KG1 (cell line): ENCODE measurements around the gene CEP41.

Experiments used
- DNase-seq: peaks from one replicate; lab custom pipeline; 2025; lab: John Stamatoyannopoulos, UW

The CEP41 gene, protein sequence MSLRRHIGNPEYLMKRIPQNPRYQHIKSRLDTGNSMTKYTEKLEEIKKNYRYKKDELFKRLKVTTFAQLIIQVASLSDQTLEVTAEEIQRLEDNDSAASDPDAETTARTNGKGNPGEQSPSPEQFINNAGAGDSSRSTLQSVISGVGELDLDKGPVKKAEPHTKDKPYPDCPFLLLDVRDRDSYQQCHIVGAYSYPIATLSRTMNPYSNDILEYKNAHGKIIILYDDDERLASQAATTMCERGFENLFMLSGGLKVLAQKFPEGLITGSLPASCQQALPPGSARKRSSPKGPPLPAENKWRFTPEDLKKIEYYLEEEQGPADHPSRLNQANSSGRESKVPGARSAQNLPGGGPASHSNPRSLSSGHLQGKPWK

DNA sequence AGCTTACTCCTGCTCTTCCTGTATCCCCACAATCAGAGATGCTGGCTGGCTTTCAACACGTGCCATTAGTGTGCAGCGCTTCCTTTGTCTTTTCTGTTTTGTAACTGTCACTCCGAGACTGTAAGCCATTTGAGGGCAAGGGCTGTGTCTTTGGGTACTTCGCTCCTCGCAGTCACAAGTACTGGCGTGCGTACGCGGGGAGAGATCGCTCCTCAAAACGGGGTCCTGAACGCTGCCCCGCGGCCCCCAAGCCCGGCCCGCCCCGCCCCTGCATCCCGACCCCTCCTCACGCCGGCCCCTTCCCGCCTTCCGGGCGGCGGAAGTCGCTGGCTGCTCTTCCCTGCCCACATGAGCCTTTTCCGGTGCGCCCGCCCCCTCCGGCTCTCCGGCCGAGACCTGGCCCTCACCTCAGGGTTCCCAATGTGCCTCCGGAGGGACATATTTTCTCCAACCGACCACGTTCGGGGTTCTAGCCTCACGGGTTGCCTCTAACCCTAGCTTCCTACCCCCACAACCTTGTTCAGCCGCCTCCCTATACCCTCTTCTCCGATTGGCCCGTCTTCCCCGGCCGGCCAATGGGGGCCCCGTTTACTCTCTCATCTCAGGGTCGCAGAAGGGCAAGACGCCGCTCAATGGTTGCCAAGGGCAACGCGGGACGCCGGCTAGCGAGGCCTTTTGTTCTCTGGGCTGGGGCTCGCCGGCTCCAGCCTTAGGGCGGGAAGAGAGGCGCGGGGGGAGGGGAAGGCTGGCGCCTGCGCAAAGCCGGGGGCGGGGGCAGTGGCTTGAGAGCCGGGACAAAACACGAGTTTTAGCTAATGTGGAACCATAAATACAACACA is at the start of gene CEP41:
TSS of gene CEP41 (minus strand) at position 490 of the 839 bp plus-strand sequence. CDS start at position 440, 50 bp downstream.
- no peak for DNase-seq

DNA sequence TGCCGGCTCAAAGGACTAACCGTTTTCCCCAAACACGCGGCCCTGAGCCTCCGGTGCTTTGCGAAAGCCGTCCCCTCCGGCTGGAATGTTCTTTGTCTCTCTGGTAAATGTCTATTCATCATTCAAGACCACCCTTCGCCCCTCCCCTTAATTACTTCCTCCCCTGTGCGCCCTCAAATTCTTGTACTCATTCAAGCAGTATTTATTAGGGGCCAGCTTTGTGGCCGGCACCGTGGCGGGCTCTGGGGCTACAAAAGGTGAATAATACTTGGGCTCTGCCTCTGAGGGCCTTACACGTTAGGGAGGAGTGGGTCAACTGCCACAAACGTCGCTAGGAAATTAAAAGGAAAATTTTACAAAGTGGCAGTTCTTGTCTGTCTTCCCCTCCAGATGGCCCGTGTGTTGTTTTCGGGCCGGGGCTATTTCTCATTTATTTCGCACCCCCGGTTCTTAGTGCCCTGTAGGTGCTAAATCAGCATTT is 49.5 kb upstream of the CEP41 start:
- no peak for DNase-seq

DNA sequence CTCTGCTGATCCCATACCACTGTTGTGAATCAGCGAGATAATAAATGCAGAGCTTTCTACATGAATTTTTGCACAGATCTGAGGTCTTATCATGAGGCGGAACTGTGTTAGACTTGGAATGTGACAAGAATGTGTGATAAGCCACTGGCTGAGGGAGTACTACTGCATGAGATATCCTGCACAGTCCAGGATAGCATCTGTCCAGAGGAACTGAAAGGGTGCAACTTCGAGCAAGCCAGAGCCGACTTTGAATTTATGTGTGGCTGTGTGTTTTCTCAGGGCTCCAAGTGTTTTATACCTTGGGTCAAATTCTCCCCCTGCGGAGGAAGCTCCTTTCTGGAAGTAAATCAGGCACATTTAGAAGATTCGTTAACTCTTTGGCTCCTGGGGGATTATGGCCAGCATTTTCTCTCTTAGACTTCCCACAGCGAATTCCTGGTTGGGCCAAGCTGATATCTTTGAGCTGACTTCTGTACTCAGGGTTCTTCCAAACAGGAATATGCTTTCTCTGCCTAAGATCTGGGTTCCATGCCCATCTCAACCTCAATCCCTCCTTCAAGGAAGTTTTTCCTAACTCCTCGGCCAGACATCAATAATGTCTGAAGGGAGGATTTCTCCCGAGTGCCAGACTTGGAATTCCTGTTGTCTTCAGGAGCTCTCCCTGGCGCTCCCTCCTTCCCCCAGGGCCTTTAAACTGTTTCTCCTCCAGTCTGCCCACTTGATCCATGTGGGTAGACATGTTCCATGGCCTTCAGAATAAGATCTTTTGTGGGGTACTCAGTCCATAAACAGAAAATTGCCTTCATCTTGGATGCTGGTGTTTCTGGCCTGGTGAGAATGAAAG is 48.5 kb upstream of the CEP41 start:
- no peak for DNase-seq

DNA sequence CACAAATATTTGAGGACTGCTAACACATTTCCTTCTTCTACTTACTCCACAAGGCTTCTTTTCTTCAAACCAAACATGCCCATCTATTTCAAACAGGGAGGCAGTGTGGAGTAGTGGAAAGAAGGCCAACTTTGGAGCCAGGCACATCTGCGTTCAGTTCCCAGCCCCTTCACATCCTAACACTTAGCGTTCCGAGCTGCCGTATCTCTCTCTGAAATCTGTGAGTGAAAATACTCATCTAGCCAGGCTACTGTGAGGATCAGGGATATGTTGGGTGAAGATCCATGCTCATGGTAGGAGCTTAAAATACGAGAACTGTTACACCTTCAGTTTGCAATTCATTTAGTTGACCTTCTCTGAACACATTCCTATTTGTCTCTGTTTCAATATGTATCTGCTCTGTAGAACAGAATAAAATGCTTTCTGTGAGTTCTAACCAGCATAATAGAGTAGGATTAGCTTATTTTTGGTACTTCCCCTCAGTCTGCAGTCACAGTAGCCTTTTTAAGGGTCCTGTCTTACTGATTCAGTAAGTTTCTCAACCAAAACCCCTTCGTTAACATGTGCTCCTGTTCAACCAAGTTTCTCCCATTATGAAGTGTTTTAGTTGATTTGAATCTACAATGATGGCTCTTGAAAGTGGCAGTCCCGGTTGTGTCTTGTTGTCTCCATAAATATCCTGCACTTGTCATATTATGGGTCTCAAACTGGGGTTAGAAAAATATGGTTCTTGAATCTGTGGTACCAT is 47.8 kb upstream of the CEP41 start:
- no peak for DNase-seq

DNA sequence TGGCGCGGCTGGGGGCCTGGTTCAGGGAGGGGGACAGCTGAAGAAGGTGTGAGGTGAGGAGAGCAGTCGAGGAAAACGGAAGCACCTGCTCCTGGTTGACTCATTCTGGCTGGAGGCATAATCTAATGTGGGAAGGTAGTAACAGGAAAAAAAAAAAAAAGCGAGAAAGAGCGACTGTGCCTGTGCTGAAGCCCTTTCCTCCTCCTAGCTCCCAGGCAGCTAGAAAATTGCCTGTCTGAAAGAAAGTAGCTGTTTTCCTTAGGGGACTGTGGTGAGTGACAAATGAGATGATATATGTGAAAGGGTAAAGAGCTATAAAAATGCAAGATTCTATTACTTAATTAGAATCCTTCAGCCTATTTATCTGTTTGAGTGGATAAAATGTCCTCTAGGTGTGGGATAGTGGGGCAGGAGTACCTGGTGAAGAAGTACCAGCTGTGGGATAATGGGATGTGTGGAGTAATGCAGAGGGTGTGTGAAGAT is 46.2 kb upstream of the CEP41 start:
- DNase-seq, result no peak

DNA sequence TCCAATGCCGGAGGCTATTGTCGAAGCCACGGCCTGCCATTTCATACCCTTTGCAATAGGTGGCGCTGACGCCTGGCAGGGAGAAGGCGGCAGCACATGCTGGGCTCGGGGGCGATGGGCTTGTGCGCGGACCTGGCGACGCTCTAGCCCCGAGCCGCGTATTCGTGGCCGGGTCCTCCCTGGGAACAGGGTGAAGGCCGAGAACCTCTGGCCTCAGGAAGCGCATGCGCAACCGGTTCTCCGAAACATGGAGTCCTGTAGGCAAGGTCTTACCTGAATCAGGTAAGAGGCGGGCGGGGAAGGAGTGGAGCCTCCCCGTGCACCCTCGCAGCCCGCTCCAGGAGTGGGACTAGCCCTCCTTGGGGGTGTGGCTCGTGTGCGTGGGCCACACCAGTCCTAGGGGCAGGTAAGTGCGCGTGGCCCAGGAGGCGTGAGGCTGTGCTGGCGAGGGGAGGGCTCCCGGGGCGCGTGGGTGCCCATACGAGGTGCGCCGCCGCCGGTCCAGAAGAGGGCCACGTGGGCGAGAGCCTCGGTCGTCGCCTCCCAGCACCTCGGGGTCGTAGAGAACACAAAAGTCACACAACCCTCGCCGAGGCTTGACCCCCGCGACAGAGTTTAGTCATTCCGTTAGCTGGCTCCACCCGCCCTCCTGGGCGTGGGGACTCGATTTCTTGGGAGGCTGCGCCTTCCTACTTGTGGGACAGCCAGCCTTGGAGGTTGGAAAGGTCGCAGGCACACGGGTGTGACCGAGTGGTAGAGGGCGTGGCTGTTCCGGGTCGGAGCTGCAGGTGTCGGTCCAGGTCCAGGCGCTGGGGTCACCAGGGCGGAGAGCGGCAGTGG is 45.5 kb upstream of the CEP41 start:
- peak; percentile 14 for DNase-seq

DNA sequence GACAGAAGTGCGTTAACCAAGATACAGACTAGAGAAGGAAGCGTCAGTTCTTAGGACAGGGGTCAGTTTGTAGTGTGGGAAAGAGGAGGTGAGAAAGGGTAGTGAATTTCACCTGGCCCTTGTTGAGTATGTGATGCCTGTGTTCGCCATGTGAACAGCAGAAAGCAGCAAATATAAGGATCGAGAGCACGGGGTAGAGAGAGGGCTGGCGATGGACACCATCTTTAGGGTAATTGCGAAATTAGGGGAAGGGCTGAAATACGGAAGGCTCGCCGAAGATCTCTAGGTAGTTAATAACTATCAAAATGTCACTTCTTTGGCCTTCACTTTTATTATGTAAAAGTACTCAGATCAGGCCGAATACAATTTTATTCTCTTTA is 44.9 kb upstream of the CEP41 start:
- no peak for DNase-seq

DNA sequence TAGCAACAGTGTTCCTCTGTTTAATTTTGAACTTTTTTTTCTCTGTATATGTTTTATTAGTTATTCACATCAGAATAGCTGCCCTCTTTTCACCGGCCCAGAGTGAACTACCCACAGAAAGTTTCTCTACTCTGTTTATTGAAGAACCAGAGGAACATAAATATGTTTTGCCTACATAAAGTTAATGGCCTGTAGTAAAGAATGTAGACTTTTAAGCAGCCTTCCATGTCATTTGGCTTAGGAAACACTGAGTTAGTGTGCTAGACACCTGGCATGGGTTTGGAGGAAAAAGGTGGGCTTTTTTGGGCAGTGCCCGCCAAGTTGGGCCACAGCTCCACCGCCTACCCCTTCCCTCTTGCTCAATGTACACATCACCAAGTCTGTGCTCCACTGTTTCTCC is 42.2 kb upstream of the CEP41 start:
- no peak for DNase-seq

DNA sequence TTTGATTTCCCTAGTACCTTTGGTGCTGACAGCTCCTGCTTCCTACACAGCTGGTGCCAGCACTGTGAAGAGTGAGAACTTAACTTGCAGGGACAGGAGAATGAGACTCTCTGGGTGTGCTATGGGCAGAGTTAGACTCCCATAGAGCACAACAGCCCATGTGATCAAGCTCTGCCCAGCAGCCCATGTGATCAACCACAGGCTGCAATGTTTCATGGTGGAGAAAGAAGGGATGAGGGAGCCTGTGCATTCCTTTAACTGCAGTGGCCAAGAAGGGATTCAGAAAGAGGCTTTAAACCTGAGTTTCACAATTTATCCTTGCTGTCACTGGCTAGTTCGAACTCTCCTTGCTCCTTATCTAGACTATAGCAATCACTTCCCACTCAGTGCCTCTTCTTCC is 41.1 kb upstream of the CEP41 start:
- DNase-seq, result no peak

DNA sequence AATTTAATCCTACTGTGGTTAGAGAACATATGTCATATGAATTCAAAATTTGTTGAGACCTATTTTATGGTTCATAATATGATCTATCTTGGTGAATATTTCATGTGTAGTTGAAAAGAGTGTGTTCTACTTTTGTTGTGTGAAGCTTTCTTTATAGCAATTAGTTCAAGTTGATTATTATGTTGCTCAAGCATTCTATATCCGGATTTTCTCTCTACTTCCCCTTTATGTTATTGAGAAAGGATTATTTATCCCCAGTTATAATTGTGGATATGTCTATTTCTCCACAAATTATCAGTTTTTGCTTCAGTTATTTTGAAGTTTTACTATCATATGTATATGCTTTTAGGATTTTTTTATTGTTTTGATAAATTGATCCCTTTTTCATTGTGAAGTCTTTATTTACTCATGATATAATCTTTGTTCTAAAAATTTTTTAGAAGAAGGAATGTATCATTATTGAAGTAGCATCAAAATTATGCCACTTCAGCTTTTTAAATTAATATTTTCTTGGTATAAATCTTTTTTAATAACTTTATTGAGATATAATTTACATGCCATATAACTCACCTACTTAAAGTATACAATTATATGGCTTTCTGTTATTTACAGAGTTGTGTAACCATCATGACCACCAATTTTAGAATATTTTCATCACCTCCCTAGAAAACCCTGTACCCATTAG is 39.0 kb upstream of the CEP41 start:
- no peak for DNase-seq

DNA sequence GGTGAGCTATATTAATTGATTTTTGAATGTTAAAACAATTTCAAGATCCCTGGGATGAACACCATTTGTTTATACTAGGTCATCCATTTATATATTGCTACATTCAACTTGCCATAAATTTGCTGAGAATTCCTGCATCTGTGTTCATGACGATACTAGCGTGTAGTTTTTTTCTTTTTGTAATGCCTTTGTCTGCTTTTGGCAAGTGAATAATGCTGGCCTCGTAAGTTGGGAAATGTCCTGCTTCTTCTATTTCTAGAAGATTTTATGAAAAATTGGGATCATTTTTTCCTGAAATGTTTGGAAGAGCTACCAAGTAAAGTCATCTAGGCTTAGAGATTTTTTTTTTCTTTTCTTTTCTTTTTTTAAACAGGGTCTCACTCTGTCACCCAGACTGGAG is 38.2 kb upstream of the CEP41 start:
- no peak for DNase-seq

DNA sequence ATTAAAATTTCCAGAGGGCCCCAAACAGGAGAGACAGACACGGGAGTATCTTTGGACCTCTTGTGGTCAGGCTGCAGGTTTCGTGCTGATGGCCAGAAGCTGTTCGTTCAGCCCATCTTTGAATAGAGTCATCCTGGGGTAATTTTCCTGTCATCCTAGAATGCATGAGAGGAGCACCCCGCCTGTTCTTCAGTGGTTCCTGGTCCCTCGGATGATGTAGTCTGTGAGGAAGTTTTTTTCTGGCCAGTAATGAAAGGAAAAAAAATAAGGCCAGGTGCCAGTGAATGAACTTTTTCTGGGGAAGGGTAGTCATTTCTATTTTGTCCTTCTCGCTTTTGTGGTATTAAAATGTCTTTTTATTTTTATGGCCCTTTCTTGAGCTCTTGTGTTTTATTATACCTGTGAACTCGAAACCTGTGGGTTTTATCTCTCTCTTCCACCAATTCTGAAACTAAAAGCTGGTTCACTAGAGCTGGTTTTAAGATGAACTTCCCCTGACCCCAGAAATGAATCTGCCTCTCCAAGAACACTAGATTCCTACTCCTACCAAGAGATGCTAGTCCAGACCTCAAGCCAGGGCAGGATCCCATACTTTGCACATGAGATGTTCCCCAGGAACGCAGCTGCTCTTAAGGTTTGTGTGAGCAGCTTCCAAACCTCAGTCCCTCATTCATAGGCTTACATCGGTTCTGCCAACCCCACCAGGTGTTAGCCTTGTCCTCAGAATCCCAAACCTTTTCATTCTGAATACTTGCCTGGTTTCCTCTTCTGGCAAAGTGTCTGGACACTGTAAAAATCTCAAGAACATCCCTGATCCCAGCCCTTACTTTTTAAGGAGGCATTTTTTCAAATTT is 35.7 kb upstream of the CEP41 start:
- no peak for DNase-seq

DNA sequence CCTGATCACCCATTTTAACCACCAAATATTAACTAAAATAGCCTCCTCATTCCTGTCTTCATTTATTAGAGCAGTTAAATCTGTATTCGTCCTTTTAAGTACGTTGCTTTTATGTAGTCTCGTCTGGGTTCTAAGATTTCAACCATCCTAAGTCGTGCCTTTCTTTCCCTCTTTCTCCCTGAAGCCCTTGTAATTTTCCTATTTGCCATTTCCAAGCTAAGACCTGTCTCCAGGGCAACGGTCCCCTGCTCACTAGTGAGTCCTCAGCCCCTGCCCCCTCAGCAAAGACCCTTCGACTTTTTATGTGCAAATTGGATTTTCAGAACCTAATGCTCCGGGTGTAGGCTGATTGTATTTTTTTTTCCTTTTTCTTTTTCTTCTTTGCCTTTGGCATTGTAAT is 35.0 kb upstream of the CEP41 start:
- DNase-seq, result no peak

DNA sequence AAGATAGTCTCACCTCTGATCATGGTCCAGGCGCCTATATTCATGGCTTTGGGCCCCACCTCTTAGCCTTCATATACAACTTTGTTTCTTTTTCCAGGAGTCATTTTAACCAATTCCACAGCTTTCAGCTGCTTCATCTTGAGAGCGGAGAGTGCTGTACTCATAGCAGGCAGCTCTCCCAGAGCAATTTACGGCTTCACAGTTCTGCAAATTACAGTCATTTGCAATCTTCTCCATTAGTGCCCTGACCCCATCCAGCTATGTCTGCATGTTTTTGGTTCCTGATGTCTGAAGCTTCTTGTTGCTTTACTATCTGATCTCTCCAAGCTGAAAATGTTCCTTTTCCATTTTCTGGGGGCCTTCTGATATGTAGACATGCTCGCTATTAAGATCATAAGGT is 33.1 kb upstream of the CEP41 start:
- no peak for DNase-seq

DNA sequence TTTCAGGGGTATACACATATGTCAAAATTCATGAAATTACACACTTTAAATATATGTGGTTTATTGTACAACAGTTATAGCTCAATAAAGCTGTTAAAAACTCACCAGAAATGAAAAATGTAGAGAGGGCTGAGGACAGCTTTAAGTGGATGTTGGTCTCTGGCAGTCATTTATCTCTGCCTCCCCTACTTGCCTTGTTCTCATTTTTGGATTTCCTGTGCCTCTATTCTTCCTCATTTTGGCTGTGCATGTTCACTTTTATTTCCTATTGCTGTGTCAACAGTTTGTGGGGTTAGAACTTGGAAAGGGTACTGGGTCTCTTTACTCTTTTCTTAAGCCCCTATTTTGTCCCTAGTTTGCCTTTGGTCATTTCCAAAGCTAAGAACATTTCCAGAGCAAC is 32.5 kb upstream of the CEP41 start:
- peak; percentile 23 for DNase-seq

DNA sequence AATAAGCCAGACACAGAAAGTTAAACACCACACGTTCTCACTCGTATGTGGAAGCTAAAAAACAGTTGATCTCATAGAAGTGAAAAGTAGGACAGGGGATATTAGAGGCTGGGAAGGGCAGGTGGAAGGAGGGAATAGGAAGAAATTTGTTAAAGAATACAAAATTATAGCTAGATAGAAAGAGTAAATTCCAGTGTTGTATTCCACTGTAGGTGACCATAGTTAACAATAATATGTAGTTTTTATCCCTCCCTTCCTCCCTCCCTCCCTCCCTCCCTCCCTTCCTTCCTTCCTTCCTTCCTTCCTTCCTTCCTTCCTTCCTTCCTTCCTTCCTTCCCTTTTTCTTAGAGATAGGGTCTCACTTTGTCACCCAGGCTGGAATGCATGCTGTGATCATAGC is 31.2 kb upstream of the CEP41 start:
- no peak for DNase-seq

DNA sequence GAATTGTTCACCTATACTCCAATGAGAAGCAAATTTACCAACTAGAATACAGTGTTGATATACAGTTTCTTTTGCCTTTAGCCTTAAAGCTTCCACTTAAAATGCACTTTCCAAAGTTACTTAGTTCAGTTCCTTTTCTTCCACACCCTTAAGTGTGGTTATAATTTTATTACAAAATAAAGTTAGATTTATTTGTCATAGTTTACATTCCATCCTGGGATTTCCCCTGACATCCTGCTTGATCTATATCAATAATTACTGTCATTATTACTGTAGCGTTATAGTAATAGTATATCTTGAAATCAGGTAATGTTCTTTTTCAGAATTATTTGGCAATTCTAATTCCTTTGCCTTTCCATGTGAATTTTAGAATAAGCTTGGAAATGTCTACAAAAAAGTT is 27.8 kb upstream of the CEP41 start:
- DNase-seq, result no peak

DNA sequence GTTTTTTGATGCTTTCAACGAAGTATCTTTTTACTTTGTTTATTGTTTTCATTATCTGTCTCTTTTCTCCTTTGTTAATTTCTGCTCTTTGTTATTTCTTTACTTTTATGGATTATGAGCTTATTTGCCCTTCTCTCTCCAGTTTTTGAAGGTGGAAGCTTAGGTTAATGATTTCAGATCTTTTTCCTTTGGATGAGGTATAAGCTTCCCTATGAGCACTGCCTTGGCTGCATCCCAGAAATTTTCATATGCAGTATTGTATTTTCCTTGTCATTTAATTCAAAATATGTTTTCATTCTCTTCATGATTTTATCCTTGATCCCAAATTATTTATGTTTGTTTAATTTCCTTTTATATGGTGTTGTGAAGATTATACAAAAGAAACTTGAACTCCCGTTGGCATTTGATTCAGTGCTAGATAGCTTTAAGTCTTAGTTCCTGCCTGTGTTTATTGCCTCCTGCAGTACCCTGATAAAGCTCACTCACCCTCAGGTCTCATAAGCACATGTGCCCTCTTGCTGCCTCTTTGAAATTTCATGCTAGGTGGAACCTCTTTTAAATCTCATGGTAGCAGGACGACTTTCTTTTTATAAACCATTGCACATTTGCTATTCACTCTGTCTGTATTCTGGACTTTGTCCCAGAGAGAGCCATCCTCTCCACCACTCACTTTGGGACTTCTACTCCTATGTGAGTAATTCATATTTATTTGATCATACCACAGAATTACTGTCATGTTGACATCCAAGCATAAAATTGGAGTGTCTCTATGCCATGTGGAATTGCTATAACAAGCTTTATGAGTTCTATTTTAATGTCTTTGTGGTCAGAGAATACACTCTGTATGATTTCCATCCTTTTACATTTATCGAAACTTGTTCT is 23.0 kb upstream of the CEP41 start:
- no peak for DNase-seq
